ENCODE data around the gene UBE2S. TPM values are rescaled to one million over a fixed set of nuclear protein-coding genes. Genes with fewer than 3 reads are reported as not detected.

Gene UBE2S
- total RNA-seq, 1 experiment from 2014 or later, result 440 TPM

- H3K9me3 ChIP-seq, result no peaks in the 10 kb centered on the region
- DNase-seq, result no peak
- no peak overlapping the region for H3K4me3 ChIP-seq
- H3K27me3 ChIP-seq, result no peaks in the 10 kb centered on the region
- H3K36me3 ChIP-seq, result no peaks in the 10 kb centered on the region; the same call in 1 of the 2 replicates
Observed at GRCh38 chr19:55377356-55378131, 30.0 kb downstream of the UBE2S start.

GRCh38 chr19:55376241-55376933 is 31.2 kb downstream of the UBE2S start, which contains the start of gene TMEM190:
TSS of gene TMEM190 (plus strand) at chr19:55376826. CDS start at chr19:55376854, 28 bp downstream.
- H3K4me3 ChIP-seq, result no peak within 1 kb of the TSS
- DNase-seq, result no peak
- H3K9me3 ChIP-seq, result no peaks in the 10 kb centered on the region
- H3K36me3 ChIP-seq, result no peaks in the 10 kb centered on the region
- H3K27me3 ChIP-seq, result no peaks in the 10 kb centered on the region; the same call in 1 of the 2 replicates

GRCh38 chr19:55373993-55374757 is 33.4 kb downstream of the UBE2S start:
- Histone ChIP-seq H3K36me3 (no peaks in the 10 kb centered on the region), H3K27me3 (peaks cover 11% of the 10 kb centered on the region), H3K4me3 (no peak overlapping the region), H3K9me3 (no peaks in the 10 kb centered on the region)
- no peak for DNase-seq

- H3K9me3 ChIP-seq, result no peaks in the 10 kb centered on the region
- DNase-seq, result no peak
- H3K27me3 ChIP-seq, result peaks cover 11% of the 10 kb centered on the region
- H3K36me3 ChIP-seq, result no peaks in the 10 kb centered on the region
- H3K4me3 ChIP-seq, result no peak overlapping the region
Observed at GRCh38 chr19:55373306-55373992, 34.1 kb downstream of the UBE2S start.

GRCh38 chr19:55372316-55373081 is 35.1 kb downstream of the UBE2S start:
- H3K27me3 ChIP-seq, result peaks cover 11% of the 10 kb centered on the region

GRCh38 chr19:55370305-55370988 is 37.1 kb downstream of the UBE2S start, which contains the start of gene IL11:
TSS of gene IL11 (minus strand) at chr19:55370463. CDS start at chr19:55370310, 153 bp downstream.
- no peaks in the 10 kb centered on the region for H3K36me3 ChIP-seq
- H3K9me3 ChIP-seq, result no peaks in the 10 kb centered on the region
- H3K27me3 ChIP-seq, result peaks cover 11% of the 10 kb centered on the region
- peak; percentile 39 for DNase-seq
- peak within 1 kb of the TSS; percentile 29 for H3K4me3 ChIP-seq

More at GRCh38 chr19:55372316-55373081, 35.1 kb downstream of the UBE2S start:
- Histone ChIP-seq H3K9me3 (no peaks in the 10 kb centered on the region), H3K4me3 (no peak overlapping the region), H3K36me3 (no peaks in the 10 kb centered on the region)
- no peak for DNase-seq

GRCh38 chr19:55369653-55370304 is 37.8 kb downstream of the UBE2S start:
- DNase-seq, result peak; percentile 43
- Histone ChIP-seq H3K4me3 (peak overlapping the region; percentile 29), H3K9me3 (no peaks in the 10 kb centered on the region), H3K27me3 (peaks cover 11% of the 10 kb centered on the region), H3K36me3 (no peaks in the 10 kb centered on the region)

GRCh38 chr19:55368701-55369563 is 38.7 kb downstream of the UBE2S start:
- Histone ChIP-seq H3K27me3 (peaks cover 11% of the 10 kb centered on the region), H3K4me3 (no peak overlapping the region), H3K36me3 (no peaks in the 10 kb centered on the region), H3K9me3 (no peaks in the 10 kb centered on the region)
- peak; percentile 66 for DNase-seq

- H3K9me3 ChIP-seq, result no peaks in the 10 kb centered on the region
- H3K36me3 ChIP-seq, result no peaks in the 10 kb centered on the region
- no peak for DNase-seq
- no peak overlapping the region for H3K4me3 ChIP-seq
- H3K27me3 ChIP-seq, result peaks cover 11% of the 10 kb centered on the region
Observed at GRCh38 chr19:55368106-55368505, 39.5 kb downstream of the UBE2S start.

- H3K4me3 ChIP-seq, result no peak overlapping the region
- no peaks in the 10 kb centered on the region for H3K36me3 ChIP-seq
- peaks cover 11% of the 10 kb centered on the region for H3K27me3 ChIP-seq
- no peaks in the 10 kb centered on the region for H3K9me3 ChIP-seq
- DNase-seq, result no peak
Observed at GRCh38 chr19:55366790-55367189, 40.8 kb downstream of the UBE2S start.

- Histone ChIP-seq H3K9me3 (no peaks in the 10 kb centered on the region), H3K4me3 (no peak overlapping the region), H3K27me3 (peaks cover 8% of the 10 kb centered on the region), H3K36me3 (no peaks in the 10 kb centered on the region)
- no peak for DNase-seq
Observed at GRCh38 chr19:55365964-55366363, 41.6 kb downstream of the UBE2S start.

GRCh38 chr19:55365245-55365644 is 42.3 kb downstream of the UBE2S start:
- no peaks in the 10 kb centered on the region for H3K36me3 ChIP-seq
- no peak for DNase-seq

GRCh38 chr19:55362990-55363716 is 44.4 kb downstream of the UBE2S start, which contains the start of gene GARIN5B:
TSS of gene GARIN5B (minus strand) at chr19:55363260. CDS start at chr19:55363066, 194 bp downstream.
- DNase-seq, result no peak
- H3K36me3 ChIP-seq, result no peaks in the 10 kb centered on the region
- H3K9me3 ChIP-seq, result no peaks in the 10 kb centered on the region
- H3K27me3 ChIP-seq, result no peaks in the 10 kb centered on the region
- no peak within 1 kb of the TSS for H3K4me3 ChIP-seq

More at GRCh38 chr19:55365245-55365644, 42.3 kb downstream of the UBE2S start:
- H3K27me3 ChIP-seq, result peaks cover 6% of the 10 kb centered on the region
- no peak overlapping the region for H3K4me3 ChIP-seq
- no peaks in the 10 kb centered on the region for H3K9me3 ChIP-seq
